HCT116 (cell line): ENCODE data around the gene SH2D3C. TPM values are rescaled to one million over a fixed set of nuclear protein-coding genes. Genes with fewer than 3 reads are reported as not detected.

Source experiments
- ATAC-seq: fragments of 200-7000 bp; cut with Tn5 transposase; 2 replicates; pipeline ENCODE4 v1.9.1; 2020; ENCODE audit warnings: mild to moderate bottlenecking, moderate library complexity
- BruUV-seq: library from RNA; stranded (reverse); fragments of 400-500 nt; replicated peaks from 2 replicates; lab custom pipeline; 2021; lab: Mats Ljungman, UMichigan
- CTCF ChIA-PET: fragments of 300-600 bp; sonication (Branson Sonifier 250); formaldehyde crosslinking; loops from one replicate; lab custom pipeline; 2021; ENCODE audit warnings: antibody characterized with exemption; lab: Charles Lee
- POLR2A ChIA-PET: fragments of 300-600, 350-600 bp; sonication (Branson Sonifier 250); formaldehyde crosslinking; loops from one replicate; lab custom pipeline; 2021; ENCODE audit warnings: antibody characterized with exemption; lab: Charles Lee
- RAD21 ChIA-PET, 2 experiments: fragments of 300-600 bp; sonication (Branson Sonifier 250); formaldehyde crosslinking; loops; one replicate each; lab custom pipeline; 2023; ENCODE audit warnings: low total read pairs in 2 of 2; ENCODE audit not compliant: uncharacterized antibody in 2 of 2, unreplicated experiment in 2 of 2, low non-redundant PET in 1 of 2; lab: Charles Lee
- DNase-seq: peaks from one replicate; pipeline ENCODE4 v3.0.0-alpha.2; 2010; ENCODE audit warnings: low read depth, low spot score
- H2AFZ ChIP-seq: fragments of 200-600 bp; shearing (Covaris generic), sonication (generic); 2 replicates; pipeline ENCODE4 v1.6.1; 2017; ENCODE audit warnings: low read depth, mixed run types, mixed read lengths, antibody characterized with exemption, low read length; ENCODE audit not compliant: poor library complexity, severe bottlenecking
- H3K27ac ChIP-seq: 2 replicates; pipeline ENCODE4 v1.5.1; 2012; ENCODE audit warnings: low read depth, low read length
- H3K27me3 ChIP-seq: fragments of 200-600 bp; sonication (generic); 2 replicates; pipeline ENCODE4 v1.6.1; 2016; ENCODE audit warnings: mixed run types, low read length, mixed read lengths; ENCODE audit not compliant: insufficient read depth
- H3K36me3 ChIP-seq, 2 experiments: fragments of 200-500 bp in 1 of 2; fragments of 200-600 bp in 1 of 2; sonication (Bioruptor generic) in 1 of 2; sonication (generic) in 1 of 2; 2 replicates each; pipeline versions ENCODE4 v1.5.1 to v1.6.1; 2014 to 2016; ENCODE audit warnings: low read length in 2 of 2, inconsistent platforms in 1 of 2, mixed read lengths in 1 of 2, mixed run types in 1 of 2; ENCODE audit not compliant: insufficient read depth in 2 of 2, control insufficient read depth in 1 of 2
- H3K4me1 ChIP-seq, 2 experiments: fragments of 200-600 bp in 1 of 2; sonication (generic) in 1 of 2; 2 replicates each; pipeline versions ENCODE4 v1.5.1 to v1.6.1; 2012 to 2017; ENCODE audit warnings: low read length in 2 of 2, inconsistent platforms in 1 of 2, mild to moderate bottlenecking in 1 of 2, mixed read lengths in 1 of 2, mixed run types in 1 of 2, moderate library complexity in 1 of 2; ENCODE audit not compliant: insufficient read depth in 2 of 2, control insufficient read depth in 1 of 2
- H3K4me2 ChIP-seq: fragments of 200-600 bp; sonication (generic); 2 replicates; pipeline ENCODE4 v1.6.1; 2017; ENCODE audit warnings: mixed run types, low read length, mixed read lengths
- H3K4me3 ChIP-seq, 2 experiments: fragments of 200-600 bp in 1 of 2; sonication (generic) in 1 of 2; replicated peaks in 1 of 2; 2 replicates each; pipeline ENCODE4 v1.5.1; 2011 to 2016; ENCODE audit warnings: low read length in 2 of 2, control low read depth in 1 of 2, low read depth in 1 of 2, mild to moderate bottlenecking in 1 of 2, mixed read lengths in 1 of 2, mixed run types in 1 of 2
- H3K79me2 ChIP-seq: fragments of 200-600 bp; sonication (generic); 2 replicates; pipeline ENCODE4 v1.6.1; 2017; ENCODE audit warnings: mild to moderate bottlenecking, mixed run types, low read length, moderate library complexity, mixed read lengths; ENCODE audit not compliant: insufficient read depth
- H3K9ac ChIP-seq: fragments of 200-600 bp; sonication (generic); 2 replicates; pipeline ENCODE4 v1.6.1; 2016; ENCODE audit warnings: low read length, mixed read lengths
- H3K9me2 ChIP-seq: fragments of 200-600 bp; sonication (generic), shearing (Covaris generic); 2 replicates; pipeline ENCODE4 v1.6.1; 2017; ENCODE audit warnings: mixed run types, mild to moderate bottlenecking, moderate library complexity; ENCODE audit not compliant: insufficient read depth
- H3K9me3 ChIP-seq, 2 experiments: fragments of 200-500 bp in 1 of 2; fragments of 200-600 bp in 1 of 2; sonication (Bioruptor generic) in 1 of 2; sonication (generic) in 1 of 2; 2 replicates each; pipeline ENCODE4 v1.6.1; 2014 to 2017; ENCODE audit warnings: low read length in 2 of 2, mixed read lengths in 2 of 2, inconsistent platforms in 1 of 2, low read depth in 1 of 2, mild to moderate bottlenecking in 1 of 2, mixed run types in 1 of 2, moderate library complexity in 1 of 2; ENCODE audit not compliant: control insufficient read depth in 1 of 2, insufficient read depth in 1 of 2
- H4K20me1 ChIP-seq: fragments of 200-600 bp; sonication (generic), shearing (Covaris generic); 2 replicates; pipeline ENCODE4 v1.6.1; 2017; ENCODE audit warnings: mixed run types, mild to moderate bottlenecking, moderate library complexity; ENCODE audit not compliant: insufficient read depth
- CBX3 ChIP-seq: IDR thresholded peaks from 2 replicates; pipeline ENCODE4 v1.6.1; 2012; ENCODE audit warnings: low read depth
- CEBPB ChIP-seq: IDR thresholded peaks from 2 replicates; pipeline ENCODE4 v1.6.1; 2012; ENCODE audit warnings: low read depth
- EGR1 ChIP-seq: IDR thresholded peaks from 2 replicates; pipeline ENCODE4 v1.6.1; 2012; ENCODE audit warnings: low read depth
- EZH2 ChIP-seq: fragments of 200-600 bp; sonication (generic); IDR thresholded peaks from 2 replicates; pipeline ENCODE4 v1.6.1; 2017; ENCODE audit warnings: antibody characterized with exemption, mixed run types
- EZH2phosphoT487 ChIP-seq: fragments of 200-600 bp; IDR thresholded peaks from 2 replicates; pipeline ENCODE4 v1.6.1; 2018; ENCODE audit warnings: antibody characterized with exemption, borderline replicate concordance
- FOSL1 ChIP-seq: IDR thresholded peaks from 2 replicates; pipeline ENCODE4 v1.6.1; 2012; ENCODE audit warnings: low read depth
- JUND ChIP-seq: IDR thresholded peaks from 2 replicates; pipeline ENCODE4 v1.6.1; 2012
- POLR2A ChIP-seq: IDR thresholded peaks from 2 replicates; pipeline ENCODE4 v1.7.0; 2011; ENCODE audit warnings: borderline replicate concordance; ENCODE audit not compliant: insufficient read depth, insufficient read length; ENCODE audit errors: extremely low read depth
- RAD21 ChIP-seq: IDR thresholded peaks from 2 replicates; pipeline ENCODE4 v1.6.1; 2012; ENCODE audit warnings: low read depth, mild to moderate bottlenecking
- TCF7L2 ChIP-seq: IDR thresholded peaks from 2 replicates; pipeline ENCODE4 v1.7.0; 2011; ENCODE audit warnings: borderline replicate concordance, inconsistent platforms; ENCODE audit not compliant: insufficient read depth, insufficient read length; ENCODE audit errors: extremely low read depth
- YY1 ChIP-seq: IDR thresholded peaks from 2 replicates; pipeline ENCODE4 v1.6.1; 2011; ENCODE audit warnings: low read length, low read depth, moderate library complexity, mild to moderate bottlenecking; ENCODE audit not compliant: insufficient replicate concordance; ENCODE audit errors: extremely low read depth
- ZNF274 ChIP-seq: fragments of 200-500 bp; sonication (Bioruptor generic); IDR thresholded peaks from 2 replicates; pipeline ENCODE4 v1.6.1; 2014; ENCODE audit warnings: mild to moderate bottlenecking, low read depth, low read length, inconsistent platforms
- intact Hi-C: fragments of 100-400 bp; cut with micrococcal nuclease; formaldehyde crosslinking; loops from 2 replicates; pipeline ENCODE4 v1.10.0; 2022
- total RNA-seq: library from RNA; stranded (reverse); gene quantifications from one replicate; pipeline ENCODE4 v1.2.1, GENCODE V29; 2021; ENCODE audit not compliant: unreplicated experiment
- TF ChIP-seq, protein P1 (sequence below): IDR thresholded peaks from 2 replicates; pipeline ENCODE4 v1.6.1; 2012
- TF ChIP-seq, protein P2 (sequence below): IDR thresholded peaks from 2 replicates; pipeline ENCODE4 v1.6.1; 2012; ENCODE audit warnings: low read depth
- TF ChIP-seq, protein P3 (sequence below): IDR thresholded peaks from 2 replicates; pipeline ENCODE4 v1.6.1; 2011; ENCODE audit warnings: mild to moderate bottlenecking, low read length, moderate library complexity; ENCODE audit not compliant: insufficient replicate concordance; ENCODE audit errors: extremely low read depth
- TF ChIP-seq, protein P4 (sequence below): IDR thresholded peaks from 2 replicates; pipeline ENCODE4 v1.6.1; 2012
- TF ChIP-seq, protein P5 (sequence below), 3 experiments: fragments of 200-600 bp in 1 of 3; sonication (generic) in 1 of 3; IDR thresholded peaks in 2 of 3; conservative IDR thresholded peaks in 1 of 3; 2 replicates each; pipeline ENCODE4 v1.5.1; 2012 to 2017; ENCODE audit warnings: low read depth in 2 of 3, low read length in 2 of 3, antibody characterized with exemption in 1 of 3, borderline replicate concordance in 1 of 3, control low read depth in 1 of 3, mild to moderate bottlenecking in 1 of 3, mixed read lengths in 1 of 3, mixed run types in 1 of 3, moderate library complexity in 1 of 3; ENCODE audit not compliant: insufficient read depth in 1 of 3

The SH2D3C gene
- total RNA-seq, 1 experiment from 2014 or later: 1.3 TPM

DNA sequence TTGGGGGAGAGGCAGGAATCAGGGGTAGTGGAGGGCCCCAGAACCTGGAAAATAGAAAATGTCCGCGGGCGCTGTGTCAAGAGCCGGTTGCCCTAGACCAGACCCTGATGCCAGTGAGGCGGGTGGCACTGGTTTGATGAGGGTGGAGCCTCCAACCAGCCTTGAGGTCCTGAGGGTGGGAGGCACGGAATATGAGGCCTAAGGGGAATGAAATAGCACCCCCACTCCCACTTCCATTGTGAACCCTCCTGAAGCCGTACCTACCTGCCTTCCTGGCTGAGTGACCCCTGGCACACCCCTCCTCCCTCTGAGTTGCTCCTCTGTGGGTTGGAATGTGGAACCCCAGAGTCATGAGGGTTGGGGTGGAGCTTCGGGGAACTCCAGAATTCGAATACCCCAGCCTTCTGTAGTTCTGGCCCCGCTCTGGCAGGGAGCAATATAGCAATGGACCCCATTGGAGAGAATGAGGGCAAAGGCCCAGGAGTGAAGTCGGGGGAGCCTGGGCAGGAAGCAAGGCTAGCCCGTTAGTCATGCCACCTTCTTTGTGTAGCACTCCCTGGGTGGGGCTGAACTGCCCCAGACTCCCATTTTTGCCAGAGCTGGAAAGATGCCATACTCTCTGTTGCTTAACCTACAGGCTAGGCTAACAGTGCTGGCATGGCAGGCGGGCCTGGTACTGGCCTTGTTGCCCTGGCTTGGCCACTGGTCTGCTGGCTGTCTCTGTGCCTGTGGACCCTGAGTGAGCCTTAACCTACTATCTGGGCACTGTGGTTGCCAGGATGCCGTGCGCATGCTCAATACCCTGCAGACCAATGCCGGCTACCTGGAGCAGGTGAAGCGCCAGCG lies 25.3 kb upstream of the SH2D3C start:
- Histone ChIP-seq H3K4me3 (peak overlapping the region; percentile 69 to 73), H3K9me2 (no peaks in the 10 kb centered on the region), H4K20me1 (peaks cover 4% of the 10 kb centered on the region; the same call in 1 of the 2 replicates), H3K27me3 (no peaks in the 10 kb centered on the region), H3K4me2 (peak overlapping the region; percentile 96), H2AFZ (no peak overlapping the region), H3K9me3 (no peaks in the 10 kb centered on the region), H3K9ac (peak overlapping the region; percentile 86), H3K36me3 (peaks cover 0 to 22% of the 10 kb centered on the region in 2 experiments; a peak in 1 of 4 replicates), H3K79me2 (peaks cover 35% of the 10 kb centered on the region), H3K4me1 (peaks cover 19 to 27% of the 10 kb centered on the region in 2 experiments), H3K27ac (peak overlapping the region; percentile 74)
- RAD21 ChIA-PET: no interaction called here
- BruUV-seq: TSS peak; percentile 71
- intact Hi-C loops: loop anchor here (2.0 kb wide), 1 partner anchor 115 kb away; no protein-coding TSS in a partner anchor
- DNase-seq (no peak), ATAC-seq (peak; percentile 38)
- POLR2A ChIA-PET: interaction anchor here (1.2 to 1.3 kb wide), 2 partner anchors 12 to 33 kb away, joined by 3 read pairs; no protein-coding TSS in a partner anchor
- CTCF ChIA-PET: interaction anchor here (0.6 kb wide), 1 partner anchor 125 kb away, joined by 3 read pairs; no protein-coding TSS in a partner anchor
- TF ChIP-seq CBX3: no peak
- TF ChIP-seq, protein P1, sequence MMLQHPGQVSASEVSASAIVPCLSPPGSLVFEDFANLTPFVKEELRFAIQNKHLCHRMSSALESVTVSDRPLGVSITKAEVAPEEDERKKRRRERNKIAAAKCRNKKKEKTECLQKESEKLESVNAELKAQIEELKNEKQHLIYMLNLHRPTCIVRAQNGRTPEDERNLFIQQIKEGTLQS: no peak
- TF ChIP-seq, protein P2, sequence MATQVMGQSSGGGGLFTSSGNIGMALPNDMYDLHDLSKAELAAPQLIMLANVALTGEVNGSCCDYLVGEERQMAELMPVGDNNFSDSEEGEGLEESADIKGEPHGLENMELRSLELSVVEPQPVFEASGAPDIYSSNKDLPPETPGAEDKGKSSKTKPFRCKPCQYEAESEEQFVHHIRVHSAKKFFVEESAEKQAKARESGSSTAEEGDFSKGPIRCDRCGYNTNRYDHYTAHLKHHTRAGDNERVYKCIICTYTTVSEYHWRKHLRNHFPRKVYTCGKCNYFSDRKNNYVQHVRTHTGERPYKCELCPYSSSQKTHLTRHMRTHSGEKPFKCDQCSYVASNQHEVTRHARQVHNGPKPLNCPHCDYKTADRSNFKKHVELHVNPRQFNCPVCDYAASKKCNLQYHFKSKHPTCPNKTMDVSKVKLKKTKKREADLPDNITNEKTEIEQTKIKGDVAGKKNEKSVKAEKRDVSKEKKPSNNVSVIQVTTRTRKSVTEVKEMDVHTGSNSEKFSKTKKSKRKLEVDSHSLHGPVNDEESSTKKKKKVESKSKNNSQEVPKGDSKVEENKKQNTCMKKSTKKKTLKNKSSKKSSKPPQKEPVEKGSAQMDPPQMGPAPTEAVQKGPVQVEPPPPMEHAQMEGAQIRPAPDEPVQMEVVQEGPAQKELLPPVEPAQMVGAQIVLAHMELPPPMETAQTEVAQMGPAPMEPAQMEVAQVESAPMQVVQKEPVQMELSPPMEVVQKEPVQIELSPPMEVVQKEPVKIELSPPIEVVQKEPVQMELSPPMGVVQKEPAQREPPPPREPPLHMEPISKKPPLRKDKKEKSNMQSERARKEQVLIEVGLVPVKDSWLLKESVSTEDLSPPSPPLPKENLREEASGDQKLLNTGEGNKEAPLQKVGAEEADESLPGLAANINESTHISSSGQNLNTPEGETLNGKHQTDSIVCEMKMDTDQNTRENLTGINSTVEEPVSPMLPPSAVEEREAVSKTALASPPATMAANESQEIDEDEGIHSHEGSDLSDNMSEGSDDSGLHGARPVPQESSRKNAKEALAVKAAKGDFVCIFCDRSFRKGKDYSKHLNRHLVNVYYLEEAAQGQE: no peak
- no peak for TF ChIP-seq TCF7L2
- no peak for TF ChIP-seq YY1
- no peak for TF ChIP-seq CEBPB
- no peak for TF ChIP-seq JUND
- no peak for TF ChIP-seq FOSL1
- TF ChIP-seq ZNF274: no peak
- TF ChIP-seq POLR2A: no peak
- TF ChIP-seq EZH2: no peak
- TF ChIP-seq, protein P3, sequence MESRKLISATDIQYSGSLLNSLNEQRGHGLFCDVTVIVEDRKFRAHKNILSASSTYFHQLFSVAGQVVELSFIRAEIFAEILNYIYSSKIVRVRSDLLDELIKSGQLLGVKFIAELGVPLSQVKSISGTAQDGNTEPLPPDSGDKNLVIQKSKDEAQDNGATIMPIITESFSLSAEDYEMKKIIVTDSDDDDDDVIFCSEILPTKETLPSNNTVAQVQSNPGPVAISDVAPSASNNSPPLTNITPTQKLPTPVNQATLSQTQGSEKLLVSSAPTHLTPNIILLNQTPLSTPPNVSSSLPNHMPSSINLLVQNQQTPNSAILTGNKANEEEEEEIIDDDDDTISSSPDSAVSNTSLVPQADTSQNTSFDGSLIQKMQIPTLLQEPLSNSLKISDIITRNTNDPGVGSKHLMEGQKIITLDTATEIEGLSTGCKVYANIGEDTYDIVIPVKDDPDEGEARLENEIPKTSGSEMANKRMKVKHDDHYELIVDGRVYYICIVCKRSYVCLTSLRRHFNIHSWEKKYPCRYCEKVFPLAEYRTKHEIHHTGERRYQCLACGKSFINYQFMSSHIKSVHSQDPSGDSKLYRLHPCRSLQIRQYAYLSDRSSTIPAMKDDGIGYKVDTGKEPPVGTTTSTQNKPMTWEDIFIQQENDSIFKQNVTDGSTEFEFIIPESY: no peak
- TF ChIP-seq EZH2phosphoT487: no peak
- TF ChIP-seq EGR1: no peak
- TF ChIP-seq RAD21: no peak
- TF ChIP-seq, protein P4, sequence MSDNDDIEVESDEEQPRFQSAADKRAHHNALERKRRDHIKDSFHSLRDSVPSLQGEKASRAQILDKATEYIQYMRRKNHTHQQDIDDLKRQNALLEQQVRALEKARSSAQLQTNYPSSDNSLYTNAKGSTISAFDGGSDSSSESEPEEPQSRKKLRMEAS: no peak
- TF ChIP-seq, protein P5, sequence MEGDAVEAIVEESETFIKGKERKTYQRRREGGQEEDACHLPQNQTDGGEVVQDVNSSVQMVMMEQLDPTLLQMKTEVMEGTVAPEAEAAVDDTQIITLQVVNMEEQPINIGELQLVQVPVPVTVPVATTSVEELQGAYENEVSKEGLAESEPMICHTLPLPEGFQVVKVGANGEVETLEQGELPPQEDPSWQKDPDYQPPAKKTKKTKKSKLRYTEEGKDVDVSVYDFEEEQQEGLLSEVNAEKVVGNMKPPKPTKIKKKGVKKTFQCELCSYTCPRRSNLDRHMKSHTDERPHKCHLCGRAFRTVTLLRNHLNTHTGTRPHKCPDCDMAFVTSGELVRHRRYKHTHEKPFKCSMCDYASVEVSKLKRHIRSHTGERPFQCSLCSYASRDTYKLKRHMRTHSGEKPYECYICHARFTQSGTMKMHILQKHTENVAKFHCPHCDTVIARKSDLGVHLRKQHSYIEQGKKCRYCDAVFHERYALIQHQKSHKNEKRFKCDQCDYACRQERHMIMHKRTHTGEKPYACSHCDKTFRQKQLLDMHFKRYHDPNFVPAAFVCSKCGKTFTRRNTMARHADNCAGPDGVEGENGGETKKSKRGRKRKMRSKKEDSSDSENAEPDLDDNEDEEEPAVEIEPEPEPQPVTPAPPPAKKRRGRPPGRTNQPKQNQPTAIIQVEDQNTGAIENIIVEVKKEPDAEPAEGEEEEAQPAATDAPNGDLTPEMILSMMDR (IDR thresholded peaks at IDR 0.05 in 2 of 3, conservative IDR thresholded peaks at IDR 0.05 in 1 of 3; ENCODE audit: borderline replicate concordance in 1 of 3, insufficient read depth in 1 of 3, low read depth in 2 of 3, low read length in 2 of 3): no peak
